GM19239 (cell line): ENCODE measurements around the gene FOXI2.

ENCODE experiments used
- DNase-seq: peaks from one replicate; pipeline ENCODE4 v3.0.0; 2011; ENCODE audit warnings: low spot score; ENCODE audit not compliant: insufficient read length
- FAIRE-seq: peaks from 2 replicates; lab custom pipeline; 2011; peaks lifted over from hg19 to GRCh38; lab: Jason Lieb, UNC

The FOXI2 gene

GRCh38 chr10:127739908-127740307 lies 2.9 kb downstream of the FOXI2 start:
- DNase-seq (no peak), FAIRE-seq (no peak)

- DNase-seq (no peak), FAIRE-seq (no peak)
Measured at GRCh38 chr10:127740596-127740995, 3.6 kb downstream of the FOXI2 start.

GRCh38 chr10:127743205-127743604 lies 6.2 kb downstream of the FOXI2 start:
- FAIRE-seq (no peak), DNase-seq (no peak)

- no peak for DNase-seq
- FAIRE-seq, result no peak
Measured at GRCh38 chr10:127744956-127745355, 8.0 kb downstream of the FOXI2 start.

GRCh38 chr10:127745861-127746260 lies 8.9 kb downstream of the FOXI2 start:
- no peak for DNase-seq
- FAIRE-seq, result no peak

GRCh38 chr10:127755753-127756152 lies 18.8 kb downstream of the FOXI2 start:
- no peak for DNase-seq
- FAIRE-seq, result no peak

GRCh38 chr10:127756264-127756663 lies 19.3 kb downstream of the FOXI2 start:
- FAIRE-seq (no peak), DNase-seq (no peak)

- FAIRE-seq (no peak), DNase-seq (no peak)
Measured at GRCh38 chr10:127757033-127757432, 20.0 kb downstream of the FOXI2 start.

- no peak for DNase-seq
- no peak for FAIRE-seq
Measured at GRCh38 chr10:127759276-127759675, 22.3 kb downstream of the FOXI2 start.

GRCh38 chr10:127762925-127763324 lies 25.9 kb downstream of the FOXI2 start:
- DNase-seq, result no peak
- FAIRE-seq, result no peak

- DNase-seq (no peak), FAIRE-seq (no peak)
Measured at GRCh38 chr10:127774766-127775559, 38.0 kb downstream of the FOXI2 start.

- no peak for FAIRE-seq
- DNase-seq, result no peak
Measured at GRCh38 chr10:127776816-127777215, 39.8 kb downstream of the FOXI2 start.

GRCh38 chr10:127781412-127781811 lies 44.4 kb downstream of the FOXI2 start:
- no peak for FAIRE-seq
- no peak for DNase-seq

GRCh38 chr10:127787873-127788272 lies 50.9 kb downstream of the FOXI2 start:
- FAIRE-seq (no peak), DNase-seq (no peak)

GRCh38 chr10:127790066-127790624 lies 53.2 kb downstream of the FOXI2 start:
- DNase-seq (no peak), FAIRE-seq (no peak)
